GM18520 (cell line): ENCODE results near the gene FSD2.

Experiments used
- ATAC-seq: cut with Tn5 transposase; IDR thresholded peaks from one replicate; pipeline ENCODE4 v1.9.1; 2021; ENCODE audit not compliant: unreplicated experiment

The FSD2 gene, protein sequence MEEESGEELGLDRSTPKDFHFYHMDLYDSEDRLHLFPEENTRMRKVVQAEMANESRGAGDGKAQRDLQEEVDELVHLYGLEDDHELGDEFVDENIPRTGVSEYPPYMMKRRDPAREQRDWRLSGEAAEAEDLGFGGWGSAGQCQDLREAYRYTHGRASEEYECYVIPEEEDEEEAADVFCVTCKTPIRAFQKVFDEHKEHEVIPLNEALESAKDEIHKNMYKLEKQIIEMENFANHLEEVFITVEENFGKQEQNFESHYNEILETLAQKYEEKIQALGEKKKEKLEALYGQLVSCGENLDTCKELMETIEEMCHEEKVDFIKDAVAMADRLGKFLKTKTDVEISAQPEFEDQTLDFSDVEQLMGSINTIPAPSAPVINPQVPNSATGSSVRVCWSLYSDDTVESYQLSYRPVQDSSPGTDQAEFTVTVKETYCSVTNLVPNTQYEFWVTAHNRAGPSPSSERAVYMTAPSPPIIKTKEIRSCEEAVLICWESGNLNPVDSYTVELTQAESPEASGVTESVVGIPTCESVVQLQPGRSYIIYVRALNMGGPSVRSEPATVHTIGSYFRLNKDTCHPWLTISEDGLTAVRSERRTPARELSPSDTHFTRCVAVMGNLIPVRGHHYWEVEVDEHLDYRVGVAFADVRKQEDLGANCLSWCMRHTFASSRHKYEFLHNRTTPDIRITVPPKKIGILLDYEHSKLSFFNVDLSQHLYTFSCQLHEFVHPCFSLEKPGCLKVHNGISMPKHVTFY

DNA sequence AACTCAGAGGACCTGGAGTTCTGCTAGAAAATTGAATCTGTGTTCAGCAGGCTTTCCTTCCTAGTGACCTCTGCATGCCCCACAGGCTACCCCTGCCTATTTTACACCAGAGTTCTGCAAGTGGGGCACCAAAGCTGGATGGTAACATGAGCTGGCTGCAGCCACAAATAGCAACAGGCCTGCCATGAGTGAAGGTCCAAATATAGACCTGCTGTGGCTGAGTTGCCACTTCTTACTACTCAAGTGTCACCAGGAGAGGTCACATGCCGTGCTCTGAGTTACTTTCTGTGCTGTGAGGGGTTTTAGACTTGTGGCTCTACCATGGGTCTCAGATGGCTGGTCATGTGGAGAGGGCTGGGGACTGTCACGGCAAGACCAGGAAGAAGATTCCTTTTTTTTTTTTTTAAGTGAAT lies at the start of gene FSD2:
FSD2 (minus strand) TSS at position 76 of the 413 bp plus-strand sequence. CDS start 18,679 bp downstream, outside the sequence.
- ATAC-seq, result peak; percentile 33

DNA sequence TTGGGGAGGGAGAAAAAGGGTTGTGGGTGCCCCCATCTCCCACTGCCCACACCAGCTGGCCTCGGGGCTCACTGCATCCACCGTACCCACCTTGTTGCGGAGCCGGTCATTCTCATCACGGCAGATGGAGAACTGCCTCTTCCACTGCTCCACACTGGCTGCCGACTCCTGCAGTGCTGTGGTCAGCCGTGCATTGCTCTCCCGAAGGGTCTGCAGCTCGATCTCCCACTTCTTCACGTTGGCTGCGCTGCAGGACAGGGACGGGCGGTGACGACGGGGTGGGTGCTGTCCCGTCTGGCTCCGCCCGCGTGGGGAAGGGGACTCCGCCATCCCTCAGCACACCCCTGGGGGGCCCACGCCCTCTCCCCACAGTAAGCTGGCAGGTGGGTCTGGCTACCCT lies 48.7 kb upstream of the FSD2 start:
- no peak for ATAC-seq

DNA sequence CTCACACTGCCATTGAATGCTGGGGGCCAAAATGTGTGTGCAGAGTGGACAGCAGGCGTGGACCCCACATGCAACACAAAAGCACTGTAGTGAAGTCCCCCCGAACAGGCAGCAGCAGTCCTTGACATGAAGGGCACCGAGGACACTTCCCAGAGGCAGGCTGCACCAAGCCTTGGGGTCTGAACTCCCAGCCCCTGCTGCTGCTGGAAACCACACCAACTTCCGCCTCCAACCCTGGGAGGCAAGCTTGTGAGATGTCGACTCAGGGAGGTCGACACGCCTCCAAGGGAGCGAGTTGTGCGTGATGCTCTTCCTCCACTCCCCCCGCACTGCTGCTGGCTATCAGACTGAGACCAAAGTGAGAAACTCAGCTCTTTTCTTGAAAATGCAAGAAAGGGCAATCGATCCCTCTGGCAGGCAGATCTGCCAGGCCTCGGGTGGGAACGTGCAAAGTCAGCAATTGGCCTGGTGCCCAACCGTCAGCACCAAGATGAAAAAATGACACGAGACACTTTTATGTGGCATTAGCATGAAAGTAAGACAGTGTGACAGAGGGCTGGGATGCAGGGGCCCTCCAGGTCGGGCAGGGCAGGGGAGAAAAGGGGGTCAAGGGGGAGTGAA lies 47.2 kb upstream of the FSD2 start:
- no peak for ATAC-seq

DNA sequence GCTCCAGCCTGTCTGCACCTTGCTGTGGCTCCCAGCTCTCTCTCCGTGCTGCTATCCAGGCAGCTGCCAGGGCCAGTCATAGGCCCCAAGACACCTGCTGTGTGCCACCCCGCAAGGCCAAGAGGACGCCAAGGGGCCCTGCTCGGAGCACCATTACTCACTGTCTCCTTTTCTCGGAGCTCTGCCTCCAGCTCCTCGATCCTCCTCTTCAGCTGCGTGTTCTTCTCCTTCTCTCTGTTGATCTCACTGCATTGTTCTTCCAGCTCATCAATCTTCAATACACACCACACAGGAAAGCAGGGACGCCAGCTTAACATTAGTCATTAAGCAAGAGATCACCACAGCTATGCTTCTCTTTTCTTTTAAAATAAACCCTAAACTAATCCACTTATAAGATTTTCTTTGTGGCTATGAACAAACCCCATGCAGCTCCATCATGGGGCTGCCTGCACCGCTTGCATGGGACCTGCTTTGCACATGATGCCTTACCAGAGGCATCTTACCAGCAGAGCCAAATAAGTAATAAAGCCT lies 46.2 kb upstream of the FSD2 start:
- ATAC-seq, result no peak

DNA sequence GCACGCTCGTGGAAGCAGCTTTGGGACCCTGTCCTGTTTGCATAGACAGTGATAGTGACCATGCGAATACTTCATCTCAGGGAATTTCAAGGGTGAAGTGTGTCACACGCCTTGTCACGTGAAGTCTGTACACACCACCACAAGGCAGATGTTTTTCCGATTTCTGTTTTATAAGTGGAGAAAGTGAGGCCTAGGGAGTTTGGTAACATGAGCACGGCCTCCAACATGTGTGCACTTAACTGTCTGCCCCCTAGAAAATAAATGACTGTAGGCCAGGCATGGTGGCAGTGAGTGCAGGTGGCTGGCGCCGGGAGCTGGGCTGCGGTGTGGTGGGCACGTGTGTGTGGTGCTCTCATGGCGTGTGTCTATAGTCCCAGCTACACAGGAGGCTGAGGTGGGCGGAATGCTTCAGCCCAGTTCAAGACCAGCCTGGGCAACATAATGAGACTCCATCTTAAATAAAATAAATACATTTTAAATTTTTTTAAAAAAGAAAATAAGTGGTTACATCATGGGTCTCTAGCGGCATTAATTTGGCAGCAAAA lies 45.5 kb upstream of the FSD2 start:
- no peak for ATAC-seq

DNA sequence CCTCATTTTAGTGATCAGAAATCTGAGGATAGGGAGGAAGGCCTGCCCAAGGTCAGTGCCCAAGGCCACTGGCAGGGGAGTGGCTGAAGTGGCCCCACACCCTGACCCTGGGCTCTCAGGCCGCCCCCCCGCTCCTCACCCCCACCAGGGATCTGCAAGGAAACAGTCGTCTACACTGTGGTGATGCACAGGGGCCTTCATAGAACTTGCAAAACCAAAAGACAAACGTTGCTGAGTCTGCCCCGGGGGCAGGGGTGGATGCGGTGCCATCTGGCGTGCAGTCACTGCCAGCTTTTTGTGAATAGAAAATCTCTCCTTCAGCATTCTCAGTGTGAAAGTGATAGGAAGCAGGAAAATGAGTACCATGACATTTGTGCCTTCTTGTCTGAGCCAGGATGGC lies 44.9 kb upstream of the FSD2 start:
- no peak for ATAC-seq

DNA sequence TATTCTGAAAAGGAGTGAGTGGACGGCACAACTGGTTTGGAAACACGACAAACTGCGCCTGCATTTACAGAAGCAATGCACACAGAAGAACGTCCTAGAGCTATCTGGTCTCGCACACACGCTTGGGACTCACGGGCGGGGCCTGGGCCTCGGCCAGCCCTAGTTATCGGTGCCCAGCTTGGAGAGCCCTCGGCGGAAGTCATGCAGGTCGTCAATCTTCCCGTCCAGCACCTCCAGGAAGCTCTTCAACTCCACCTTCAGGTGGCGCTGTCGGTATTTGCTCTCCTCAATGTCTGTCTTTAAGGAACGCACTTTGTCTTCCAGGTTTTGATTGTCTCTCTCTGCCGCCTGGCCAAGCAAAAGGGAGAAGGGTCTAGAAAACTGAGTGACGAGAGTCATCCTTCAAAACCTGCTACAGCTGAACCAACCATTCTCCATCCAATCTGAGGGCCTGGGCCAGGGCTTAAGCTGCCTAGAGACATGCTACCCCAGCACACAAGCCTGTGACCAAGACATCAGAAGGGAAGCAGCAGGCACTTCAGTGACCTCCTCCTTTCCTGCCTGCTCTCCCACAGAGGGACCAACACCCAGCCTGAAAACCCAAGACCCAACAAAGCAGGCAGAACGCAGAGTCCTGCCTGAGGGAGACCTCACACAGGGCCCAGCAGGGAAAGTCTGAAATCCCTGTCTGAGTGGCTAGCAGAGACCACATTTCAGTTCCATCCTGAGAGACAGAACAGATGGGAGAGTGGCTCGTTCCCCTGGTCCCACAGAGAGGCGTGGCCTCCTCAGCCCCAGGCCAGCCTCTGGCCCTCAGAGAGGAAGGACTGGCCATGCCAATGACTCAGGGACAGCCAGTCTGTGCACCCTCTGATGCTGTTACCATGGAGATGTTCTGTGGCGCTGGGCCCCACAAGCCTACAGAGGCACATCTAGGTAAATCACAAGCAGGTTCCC lies 44.0 kb upstream of the FSD2 start:
- no peak for ATAC-seq

DNA sequence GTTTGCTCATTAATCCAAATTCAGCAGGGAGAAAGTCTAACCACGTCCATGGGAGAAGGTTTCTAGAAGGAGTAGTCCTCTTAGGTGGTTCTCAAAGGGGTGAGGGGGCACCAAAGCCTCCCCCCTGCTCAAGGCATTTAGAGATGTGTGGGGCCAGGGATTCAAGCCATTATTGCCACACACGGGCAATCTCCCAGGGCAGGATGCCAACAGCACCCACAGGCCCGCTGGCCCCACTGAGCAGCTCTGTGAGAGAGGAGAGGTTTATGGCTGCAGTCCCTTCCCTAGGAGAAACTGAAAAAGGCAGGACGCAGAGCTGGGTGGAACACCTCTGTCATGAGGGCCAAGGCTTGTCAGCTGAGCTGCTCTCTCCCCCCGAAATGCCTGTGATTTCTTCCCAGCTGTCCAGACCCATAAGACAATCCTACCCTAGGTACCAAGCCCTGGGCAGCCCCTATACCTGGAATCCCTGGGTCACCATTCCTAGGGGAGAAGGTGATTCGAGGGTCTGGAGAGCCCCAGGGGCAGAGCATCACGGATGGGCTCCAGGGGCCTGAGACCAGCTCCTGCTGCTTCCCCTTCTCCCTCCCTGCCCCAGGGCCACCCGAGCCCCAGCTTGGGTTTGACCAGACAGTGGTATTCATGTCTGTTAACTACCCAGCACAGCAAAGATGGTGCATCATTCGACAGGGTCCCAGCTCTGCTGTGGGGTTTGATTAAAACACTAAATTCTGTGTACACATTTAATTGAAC lies 42.5 kb upstream of the FSD2 start:
- no peak for ATAC-seq

DNA sequence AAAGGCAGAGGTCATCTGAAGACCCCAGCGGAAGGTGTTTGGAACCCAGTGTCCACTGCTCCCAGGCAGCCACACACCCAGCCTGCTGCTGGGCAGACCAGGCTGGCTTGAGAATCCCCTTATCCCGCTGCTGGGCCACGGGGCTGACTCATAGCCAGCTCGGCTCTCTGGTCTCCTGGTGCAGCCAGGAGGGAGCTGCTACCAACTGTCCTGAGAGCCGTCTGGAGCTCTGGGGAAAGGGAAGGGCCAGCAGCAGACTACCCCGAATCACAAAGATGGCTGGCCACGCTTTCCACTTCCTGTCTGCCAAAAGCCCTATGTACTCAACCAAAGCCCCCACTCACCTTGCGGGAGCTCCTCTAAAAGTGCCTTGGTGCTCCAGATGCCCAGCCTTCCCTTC lies 41.8 kb upstream of the FSD2 start:
- no peak for ATAC-seq

DNA sequence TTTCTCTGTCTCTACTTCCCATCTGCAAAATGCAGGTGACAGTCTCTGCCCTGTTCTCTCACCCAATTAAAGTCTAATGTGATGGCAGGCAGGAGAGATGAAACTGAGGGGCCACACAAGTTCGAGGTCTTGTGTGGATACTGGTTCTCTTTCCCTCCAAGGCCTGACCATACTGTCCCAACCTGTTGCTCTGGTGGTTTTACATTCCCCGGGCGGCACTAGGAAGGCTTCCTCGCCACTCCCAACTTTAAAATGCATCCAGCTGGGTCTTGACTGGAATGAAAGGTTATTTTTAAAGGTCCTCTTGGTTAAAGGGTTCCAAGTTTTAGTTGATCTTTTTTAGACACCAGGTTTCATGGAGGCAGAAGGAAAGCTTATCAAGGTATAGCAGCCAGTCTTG lies 40.8 kb upstream of the FSD2 start:
- ATAC-seq, result no peak

DNA sequence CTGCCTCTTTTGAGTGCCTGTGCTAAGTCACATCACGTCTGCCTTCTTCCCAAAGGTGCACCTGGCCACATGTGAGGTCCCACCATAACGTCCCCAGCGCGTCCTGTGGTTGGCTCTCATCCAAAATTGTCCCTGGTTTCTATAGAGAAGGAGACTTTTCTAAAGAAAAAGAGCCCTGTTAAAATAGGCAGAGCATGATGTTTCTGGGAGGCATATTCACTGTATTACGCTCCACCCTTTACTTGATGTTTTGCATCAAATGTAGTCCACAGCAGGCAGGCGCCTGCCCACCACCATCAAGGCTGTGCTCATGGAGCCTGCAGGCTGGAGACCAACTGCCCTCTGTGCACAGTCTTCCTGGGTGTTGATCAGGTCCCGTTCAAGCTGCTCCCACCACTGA lies 39.8 kb upstream of the FSD2 start:
- ATAC-seq, result no peak

DNA sequence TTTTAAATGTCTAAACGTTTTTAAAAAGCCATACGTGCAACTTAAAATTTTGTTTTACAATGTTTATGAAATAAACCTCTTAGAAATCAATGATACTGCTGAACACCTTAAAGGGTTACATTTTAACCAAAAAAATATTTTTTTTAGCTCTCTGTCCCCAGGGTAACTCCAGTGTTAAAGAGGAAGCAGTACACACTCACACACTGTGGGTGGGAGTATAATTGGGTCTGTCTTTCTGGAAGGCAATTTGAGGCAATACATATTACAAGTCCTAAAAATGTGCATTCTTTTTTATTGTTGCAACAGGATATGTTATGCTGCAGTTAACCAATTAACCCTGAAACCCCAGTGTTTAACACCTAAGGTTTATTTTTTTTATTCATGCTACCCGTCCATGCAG lies 37.7 kb upstream of the FSD2 start:
- ATAC-seq, result no peak

DNA sequence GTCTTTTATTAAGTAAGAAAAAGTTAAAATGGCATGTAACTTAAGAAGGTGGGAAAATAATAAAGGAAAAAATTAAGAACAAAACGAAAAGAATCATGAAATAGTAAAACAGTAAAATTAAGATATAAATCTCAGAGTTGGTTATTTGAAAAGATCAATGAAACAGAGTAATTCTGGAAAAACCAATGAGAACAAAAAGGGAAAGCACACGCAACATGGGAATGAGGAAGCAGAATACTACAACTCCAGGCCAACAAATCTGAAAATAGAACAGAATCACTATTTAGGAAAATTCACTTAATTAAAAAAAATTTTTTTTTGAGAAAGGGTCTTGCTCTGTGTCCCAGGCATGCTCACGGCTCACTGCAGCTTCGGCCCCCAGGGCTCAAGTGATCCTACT lies 34.3 kb upstream of the FSD2 start:
- no peak for ATAC-seq

DNA sequence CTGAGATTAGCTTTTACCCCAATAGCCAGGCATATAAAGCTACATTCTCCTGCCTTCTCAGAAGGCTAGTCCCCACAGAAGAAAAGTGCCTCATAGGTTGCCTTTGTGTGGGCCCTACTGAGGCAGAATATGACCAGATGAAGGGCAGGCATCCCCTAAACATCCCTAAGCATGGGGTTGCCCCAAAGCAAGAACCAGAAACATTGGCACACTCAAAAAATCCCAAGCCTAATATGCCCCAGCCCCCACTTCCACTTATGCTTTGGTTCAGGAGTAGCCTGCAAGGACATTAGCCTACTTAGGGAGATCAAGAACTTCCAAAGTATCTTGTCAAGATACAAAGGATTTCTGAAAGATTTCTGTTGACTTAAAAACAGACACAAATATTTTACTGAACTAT lies 33.3 kb upstream of the FSD2 start:
- no peak for ATAC-seq

DNA sequence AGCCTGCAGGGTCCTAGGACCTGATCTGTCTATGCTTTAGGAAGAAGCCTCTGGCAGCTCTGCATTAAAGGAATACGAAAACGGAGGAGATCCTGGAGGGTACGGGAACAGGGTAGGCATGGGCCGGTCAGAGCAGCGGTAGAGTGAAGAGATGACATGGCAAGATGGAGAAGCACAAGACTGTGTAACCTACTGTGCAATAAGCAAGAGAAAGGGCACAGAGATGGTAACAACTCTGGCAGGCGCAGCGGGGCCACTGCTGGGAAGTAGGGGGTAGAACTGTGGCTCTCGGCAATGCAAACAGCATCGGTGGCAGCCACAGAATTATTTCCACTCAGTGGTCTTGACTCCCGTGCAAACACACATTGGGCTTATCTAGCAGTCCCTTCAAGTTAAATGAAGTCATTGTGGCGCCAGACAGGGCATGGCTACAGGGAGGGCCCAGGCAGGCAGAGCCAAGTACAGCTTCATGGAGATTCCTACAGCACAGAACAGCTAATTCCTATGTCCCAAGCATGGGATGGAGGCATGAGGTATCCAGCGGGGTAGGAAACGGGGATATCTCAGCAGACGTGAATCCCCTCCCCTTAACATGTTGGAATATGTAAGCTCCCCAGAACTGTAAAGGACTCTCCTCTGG lies 32.3 kb upstream of the FSD2 start:
- no peak for ATAC-seq

DNA sequence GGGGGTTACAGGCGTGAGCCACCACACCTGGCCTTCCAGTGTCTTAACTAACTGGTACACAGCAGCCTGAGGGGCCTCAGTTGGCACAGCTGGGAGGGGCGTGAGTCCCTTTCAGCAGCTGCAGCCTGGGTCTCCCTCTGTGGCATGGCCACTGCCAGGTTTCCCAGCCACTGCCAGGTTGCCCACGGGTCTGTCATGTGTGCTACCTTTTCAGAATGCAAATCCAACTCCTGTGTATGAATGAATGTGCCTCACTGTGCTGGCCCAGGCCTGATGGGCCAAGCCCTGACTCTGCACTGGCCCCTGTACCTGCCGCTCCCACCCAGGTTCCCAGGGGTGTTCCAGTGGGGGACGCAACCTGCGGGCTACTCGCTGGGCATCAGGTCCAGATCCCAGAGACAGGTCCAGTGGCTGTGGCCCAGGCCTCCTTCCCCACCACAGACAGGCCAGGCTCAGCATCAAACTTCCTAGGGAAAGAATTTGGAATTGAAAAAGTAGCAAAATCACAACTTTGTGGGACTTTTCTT lies 29.6 kb upstream of the FSD2 start:
- no peak for ATAC-seq

DNA sequence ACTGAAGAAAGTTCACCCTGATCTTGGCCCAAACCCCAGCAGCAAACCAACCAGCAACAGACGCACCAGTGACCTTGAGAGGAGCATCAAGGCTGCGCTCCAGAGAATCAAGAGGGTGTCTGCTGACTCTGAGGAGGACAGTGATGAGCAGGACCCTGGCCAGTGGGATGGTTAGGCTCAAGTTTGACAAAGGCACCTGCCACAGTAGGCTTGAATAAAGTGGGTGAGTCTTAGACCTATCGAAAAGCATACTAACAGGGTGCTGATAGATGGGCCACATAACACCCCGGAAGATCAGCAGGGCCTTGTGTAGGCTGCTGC lies 27.5 kb upstream of the FSD2 start:
- no peak for ATAC-seq

DNA sequence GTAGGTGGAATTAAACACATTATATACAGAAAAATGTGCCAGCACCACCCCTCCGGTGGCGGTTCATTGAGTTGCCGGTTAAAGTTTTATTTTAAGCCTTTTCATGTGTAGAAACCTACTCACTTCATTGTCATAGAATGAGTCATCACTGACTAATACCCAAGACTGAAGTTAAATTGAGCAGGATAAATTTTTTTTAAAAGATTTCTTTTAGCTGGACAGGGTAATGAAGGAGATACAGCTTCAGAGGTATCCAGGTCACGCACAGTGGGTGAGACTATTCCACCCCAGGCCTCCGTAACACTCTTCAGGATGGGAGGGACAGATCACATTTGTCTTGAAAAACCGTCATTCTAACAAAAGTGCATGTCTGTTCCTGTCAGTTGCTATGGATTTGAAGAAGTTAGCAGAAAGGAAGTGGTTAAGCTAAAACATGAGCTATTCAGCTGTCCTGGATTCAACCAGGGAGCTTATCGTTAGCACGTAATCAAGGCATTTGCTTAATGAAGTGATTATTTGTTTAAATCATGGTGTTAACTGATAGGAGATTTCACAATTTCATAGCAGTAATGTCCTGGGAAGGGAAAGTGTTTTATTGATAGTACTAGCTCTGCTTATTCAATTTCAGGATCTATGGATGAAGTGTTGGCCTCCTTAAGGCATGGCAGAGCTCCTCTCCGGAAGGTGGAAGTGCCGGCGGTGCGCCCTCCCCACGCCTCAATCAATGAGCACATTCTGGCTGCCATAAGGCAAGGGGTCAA lies 26.9 kb upstream of the FSD2 start:
- peak; percentile 55 for ATAC-seq
